ENCODE results near the gene PGLYRP1.

DNA sequence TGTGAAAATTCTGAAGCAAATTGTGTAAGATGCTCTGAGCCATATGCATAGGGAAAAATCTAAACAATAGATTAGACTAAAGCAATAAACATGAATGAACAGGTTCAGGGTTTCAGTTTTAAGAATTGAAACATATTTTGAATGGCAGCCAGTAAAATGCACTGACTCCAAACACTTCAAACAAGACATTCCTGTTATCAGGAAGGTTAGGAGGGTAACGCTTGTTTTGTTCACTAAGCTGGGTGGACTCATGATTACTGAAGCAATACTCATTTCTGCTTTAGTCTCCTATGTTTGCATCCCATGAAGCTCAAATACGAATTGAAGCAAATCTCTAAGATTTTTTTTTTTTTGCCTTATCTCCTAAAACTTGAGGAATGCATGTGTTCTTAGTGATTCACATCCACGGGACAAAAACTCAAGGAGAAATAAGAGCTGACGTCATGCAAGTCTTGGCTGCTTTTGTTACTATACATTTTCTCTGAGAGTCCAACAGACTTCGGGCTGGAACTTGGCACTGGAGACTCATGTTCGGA, 47.0 kb upstream of the PGLYRP1 start:
- TF ChIP-seq CTCF (conservative IDR thresholded peaks at IDR 0.05) (no peak), EZH2 (IDR thresholded peaks at IDR 0.05; ENCODE audit: low read depth) (no peak)
